NAMALWA (cell line): ENCODE data around the gene SLC22A3.
"Not testable (repeated sequence)": the region's sequence is repeated elsewhere in the genome, so short reads cannot be mapped to it uniquely, and the experiment has no call there.

Experiments
- DNase-seq: peaks from one replicate; pipeline ENCODE4 v3.0.0-alpha.2; 2015; ENCODE audit warnings: low spot score

SLC22A3 gene

GRCh38 chr6:160447350-160447749 is 99.2 kb downstream of the SLC22A3 start:
- no peak for DNase-seq

DNA sequence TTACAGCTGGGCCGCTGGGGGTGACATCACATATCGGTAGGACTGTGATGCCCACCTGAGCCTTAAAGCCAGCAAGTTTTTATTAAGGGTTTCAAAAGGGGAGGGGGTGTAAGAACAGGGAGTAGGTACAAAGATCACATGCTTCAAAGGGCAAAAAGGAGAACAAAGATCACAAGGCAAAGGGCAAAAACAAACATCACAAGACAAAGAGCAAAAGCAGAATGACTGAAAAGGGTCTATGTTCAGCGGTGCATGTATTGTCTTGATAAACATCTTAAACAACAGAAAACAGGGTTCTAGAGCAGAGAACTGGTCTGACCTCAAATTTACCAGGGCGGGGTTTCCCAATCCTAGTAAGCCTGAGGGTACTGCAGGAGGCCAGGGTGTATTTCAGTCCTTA is 101.6 kb downstream of the SLC22A3 start:
- not testable (repeated sequence) for DNase-seq

DNA sequence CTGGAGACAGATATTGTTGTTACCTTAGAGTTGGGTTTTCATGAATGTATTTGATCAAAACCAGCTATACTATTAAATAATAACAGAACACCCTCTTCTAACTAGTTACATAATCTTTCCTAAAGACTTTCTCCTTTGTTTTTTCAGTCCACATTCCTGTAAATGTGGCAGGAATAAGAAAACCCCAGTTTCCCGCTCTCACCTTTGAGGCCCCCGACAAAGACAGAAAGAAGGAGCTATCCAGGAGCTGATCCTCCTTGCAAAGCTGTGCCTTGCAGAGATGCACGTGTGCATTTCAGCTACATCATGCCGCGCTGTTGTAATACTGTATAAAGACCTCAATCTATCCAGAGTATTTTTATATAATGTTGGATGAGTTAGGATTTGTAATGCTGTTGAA is 102.7 kb downstream of the SLC22A3 start:
- DNase-seq: no peak

DNA sequence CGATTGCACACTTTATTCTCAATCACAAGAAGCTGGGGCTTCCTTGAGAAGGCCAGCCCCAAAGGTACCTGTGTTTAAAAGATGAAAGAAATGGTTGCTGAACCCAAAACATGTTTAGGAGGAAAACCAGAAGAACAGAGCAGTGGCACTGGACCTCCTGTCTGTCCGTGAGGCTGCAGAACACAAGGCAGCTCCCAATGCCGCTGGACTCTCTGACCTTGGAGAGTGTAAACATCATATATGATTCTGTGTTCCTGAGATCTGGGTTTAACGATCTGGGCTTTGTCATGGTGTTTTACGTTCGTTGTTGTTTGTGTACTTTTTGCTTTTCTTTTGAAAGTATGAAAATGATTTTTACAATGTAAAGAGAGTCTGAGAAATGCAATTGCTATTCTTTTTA is 106.1 kb downstream of the SLC22A3 start:
- DNase-seq: no peak

- no peak for DNase-seq
Observed at GRCh38 chr6:160455081-160455480, 106.9 kb downstream of the SLC22A3 start.

DNA sequence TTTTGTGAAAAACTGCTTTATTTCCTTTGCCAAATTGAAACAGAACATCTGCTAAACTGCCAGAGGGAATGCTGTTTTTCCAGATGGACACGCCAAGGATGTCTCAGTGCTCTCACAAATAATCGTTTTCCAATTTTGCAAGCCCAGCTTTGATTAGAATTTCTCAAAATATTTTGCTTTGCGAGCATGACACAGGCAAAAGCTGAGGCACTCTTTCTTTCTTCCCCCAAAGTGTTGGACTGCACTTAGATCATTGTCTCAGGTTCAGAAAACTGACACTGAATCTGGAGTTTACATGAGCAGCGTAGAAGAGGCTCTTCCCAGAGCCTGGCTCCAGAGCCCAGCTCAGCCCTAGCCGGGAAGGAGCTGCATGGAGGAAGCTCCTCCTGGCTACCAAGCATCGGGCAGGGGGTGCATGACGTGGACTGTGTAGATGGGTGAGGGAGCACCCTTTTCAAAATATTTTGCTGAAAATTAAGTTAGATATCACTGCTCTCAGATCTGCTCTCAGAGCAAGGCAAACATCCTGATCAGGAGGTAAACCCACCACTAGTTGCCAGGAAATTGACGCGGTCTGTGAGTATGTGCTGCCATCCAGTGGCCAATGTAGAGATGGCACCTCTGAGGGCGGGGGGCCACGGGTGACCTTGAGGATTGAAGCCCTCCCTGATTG is 107.5 kb downstream of the SLC22A3 start:
- DNase-seq: peak; percentile 72

DNA sequence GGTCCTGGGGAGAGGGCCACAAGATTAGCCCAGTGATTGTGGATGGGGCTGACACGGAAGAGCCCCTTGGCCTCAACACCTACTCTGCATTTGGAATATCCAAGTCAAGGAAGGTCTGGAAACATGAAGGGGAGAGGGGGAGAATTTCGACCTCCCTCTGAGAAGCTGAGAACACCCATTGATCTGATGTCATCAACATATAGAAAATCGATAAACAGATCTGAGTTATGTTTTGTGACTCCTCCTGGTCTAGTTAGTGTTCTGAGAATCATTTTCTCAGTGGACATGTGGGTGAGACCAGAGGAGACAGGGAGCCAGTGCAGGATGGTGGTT is 108.0 kb downstream of the SLC22A3 start:
- DNase-seq: no peak

DNA sequence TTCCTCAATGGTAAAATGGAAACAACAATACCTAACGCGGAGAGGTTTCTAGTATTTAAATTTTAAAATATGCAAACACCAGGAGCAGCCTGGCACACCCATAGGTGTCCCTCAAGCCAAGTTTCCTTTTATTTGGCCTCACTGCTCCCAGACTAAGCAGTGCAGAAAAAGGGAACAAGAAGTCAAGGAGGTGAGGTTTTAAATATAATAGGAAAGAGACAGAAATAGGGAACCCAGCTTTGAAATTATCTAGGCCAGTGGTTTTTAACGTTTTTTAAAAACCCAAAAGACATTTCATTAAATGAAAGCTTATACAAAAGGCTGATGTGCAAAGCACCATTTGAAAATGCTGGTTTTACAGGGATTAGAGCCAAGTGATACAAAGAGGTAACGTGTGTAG is 109.6 kb downstream of the SLC22A3 start:
- no peak for DNase-seq

DNA sequence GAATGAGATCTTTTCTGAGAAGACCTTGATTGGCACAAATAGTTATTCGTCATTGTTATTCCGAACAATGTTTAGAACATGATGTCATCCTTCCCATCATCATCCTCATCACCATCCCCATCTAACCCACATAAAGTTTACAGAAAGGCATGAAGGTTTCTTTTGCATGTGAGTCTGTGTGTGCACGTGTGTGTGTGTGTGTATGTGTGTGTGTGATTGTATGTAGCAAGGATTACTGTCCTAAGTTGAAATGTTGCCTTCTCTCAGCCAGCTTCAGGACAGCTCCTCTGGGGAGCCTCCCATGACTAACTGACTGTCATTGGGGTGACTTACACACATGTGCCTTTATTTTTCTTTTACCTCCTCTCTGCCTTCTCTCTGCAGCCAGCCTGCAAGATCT is 113.5 kb downstream of the SLC22A3 start:
- DNase-seq: no peak

GRCh38 chr6:160462116-160462515 is 113.9 kb downstream of the SLC22A3 start:
- DNase-seq: no peak

DNA sequence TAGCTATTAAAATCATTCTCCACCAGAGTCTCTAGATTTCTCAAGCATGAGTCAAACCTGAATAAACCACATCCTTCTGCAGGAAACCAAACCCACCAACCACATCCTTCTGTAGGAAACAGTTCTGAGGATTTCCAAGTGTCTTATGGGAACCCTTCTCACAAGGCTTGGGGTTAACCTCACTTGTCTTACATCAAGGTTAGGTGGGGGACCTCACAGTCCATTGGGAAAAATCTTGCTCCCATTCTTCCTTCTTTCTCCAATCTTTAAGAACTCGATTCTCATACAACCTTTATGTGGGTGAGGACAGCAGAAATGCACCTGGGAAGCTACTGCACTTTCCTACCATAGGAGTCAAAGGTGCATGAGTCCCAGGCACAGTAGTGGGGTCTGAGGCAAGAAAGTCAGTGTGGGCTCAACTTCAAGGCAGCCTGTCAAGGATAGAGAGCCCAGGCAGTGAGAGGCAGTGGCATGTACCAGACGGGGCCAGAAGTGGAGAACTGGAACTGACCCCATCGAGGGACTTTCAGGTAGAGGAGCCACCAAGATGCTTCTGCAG is 114.5 kb downstream of the SLC22A3 start:
- DNase-seq: no peak

- no peak for DNase-seq
Observed at GRCh38 chr6:160464744-160465143, 116.6 kb downstream of the SLC22A3 start.

DNA sequence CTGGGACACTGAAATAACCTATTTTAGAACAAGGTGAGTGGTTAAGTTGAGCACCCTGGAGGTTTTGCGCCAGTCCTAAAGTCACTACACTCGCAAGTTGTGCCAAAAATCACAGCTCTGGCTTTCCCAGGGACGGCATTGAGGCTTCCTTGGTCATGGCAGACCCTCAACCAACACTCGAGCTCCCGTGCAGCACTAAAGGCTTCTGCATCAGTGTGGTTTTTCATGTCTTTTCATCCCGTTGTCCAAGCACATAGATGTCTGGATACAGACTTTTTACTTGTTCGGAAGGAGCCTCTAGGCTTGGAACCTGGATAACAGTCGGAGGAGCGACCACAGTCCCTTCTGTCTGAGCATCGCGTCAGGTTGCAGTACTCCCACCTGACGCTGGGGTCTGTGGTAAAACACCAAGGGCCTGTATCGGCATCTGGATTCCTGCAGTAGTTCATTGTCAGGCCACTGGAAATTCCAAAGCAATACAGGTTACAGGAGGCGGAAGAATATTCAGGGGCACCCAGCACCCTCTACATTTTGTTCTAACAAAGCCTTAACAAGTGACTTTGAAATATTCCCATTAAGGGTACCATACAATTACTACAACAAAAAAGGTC is 119.2 kb downstream of the SLC22A3 start:
- not testable (repeated sequence) for DNase-seq

DNA sequence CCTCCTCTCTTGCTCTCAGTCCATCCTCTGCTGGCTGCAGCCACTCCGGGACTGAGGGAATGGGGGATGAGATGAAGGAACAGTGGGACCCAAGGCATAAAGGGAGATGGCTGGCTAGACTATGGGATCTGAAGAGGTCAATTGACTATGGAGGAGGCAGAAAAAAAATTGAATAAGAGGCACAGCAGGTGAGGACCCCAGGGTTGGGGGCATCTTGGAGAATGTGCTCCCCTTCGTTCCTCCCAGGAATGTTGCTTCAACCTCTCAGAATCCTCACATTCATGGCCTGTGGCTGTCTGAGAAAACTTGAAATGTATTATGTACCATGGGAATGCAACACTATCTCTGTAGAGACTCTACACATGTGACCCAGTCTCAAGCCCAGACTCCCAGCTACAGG is 121.0 kb downstream of the SLC22A3 start:
- DNase-seq: no peak

GRCh38 chr6:160476056-160476455 is 127.9 kb downstream of the SLC22A3 start:
- DNase-seq: not testable (repeated sequence)

- DNase-seq: not testable (repeated sequence)
Observed at GRCh38 chr6:160477072-160477471, 128.9 kb downstream of the SLC22A3 start.

- DNase-seq: no peak
Observed at GRCh38 chr6:160477901-160478300, 129.7 kb downstream of the SLC22A3 start.

DNA sequence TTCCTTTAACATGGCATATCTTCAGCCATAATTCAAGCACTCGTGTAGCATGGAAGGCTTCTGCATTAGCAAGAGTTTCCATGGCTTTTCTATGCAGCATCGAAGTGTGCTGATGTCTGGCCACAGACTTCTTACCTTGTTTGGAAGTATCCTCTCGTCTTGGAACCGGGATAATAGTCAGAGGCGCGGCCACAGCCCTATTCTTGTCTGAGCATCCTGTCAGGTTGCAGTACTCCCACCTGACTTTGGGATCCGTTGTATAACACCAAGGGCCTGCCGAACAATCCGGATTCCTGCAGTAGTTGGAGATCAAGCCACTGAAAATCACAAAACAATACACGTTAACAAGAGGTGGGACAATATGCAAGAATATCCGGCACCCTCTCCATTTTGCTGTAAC is 138.9 kb downstream of the SLC22A3 start:
- DNase-seq: no peak

DNA sequence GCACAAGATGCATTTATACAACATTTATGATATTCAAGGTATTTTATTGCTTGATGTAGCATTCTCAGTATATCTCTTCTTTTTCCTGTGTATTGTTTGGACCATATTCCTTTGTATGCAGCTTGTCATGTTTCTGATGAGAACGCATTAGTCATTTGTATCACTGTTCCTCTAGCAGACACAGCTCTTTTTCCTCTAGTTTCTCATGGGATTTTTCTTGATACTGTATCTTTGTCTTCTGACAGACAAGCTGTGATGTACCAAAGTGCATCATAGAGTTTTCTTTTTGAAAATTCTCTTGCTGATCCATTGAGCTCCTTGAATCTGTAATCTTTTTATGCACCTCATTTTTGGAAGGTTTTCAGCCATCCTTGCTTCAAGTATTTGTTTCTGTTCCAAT is 140.9 kb downstream of the SLC22A3 start:
- no peak for DNase-seq

DNA sequence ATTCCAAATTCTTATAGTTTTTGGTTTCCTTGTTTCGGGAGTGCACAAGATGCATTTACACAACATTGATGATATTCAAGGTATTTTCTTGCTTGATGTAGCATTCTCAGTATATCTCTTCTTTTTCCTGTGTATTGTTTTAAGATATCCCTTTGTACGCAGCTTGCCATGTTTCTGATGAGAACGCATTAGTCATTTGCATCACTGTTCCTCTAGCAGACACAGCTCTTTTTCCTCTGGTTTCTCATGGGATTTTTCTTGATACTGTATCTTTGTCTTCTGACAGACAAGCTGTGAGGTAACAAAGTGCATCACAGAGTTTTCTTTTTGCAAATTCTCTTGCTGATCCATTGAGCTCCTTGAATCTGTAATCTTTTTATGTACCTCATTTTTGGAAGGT is 146.4 kb downstream of the SLC22A3 start:
- no peak for DNase-seq

DNA sequence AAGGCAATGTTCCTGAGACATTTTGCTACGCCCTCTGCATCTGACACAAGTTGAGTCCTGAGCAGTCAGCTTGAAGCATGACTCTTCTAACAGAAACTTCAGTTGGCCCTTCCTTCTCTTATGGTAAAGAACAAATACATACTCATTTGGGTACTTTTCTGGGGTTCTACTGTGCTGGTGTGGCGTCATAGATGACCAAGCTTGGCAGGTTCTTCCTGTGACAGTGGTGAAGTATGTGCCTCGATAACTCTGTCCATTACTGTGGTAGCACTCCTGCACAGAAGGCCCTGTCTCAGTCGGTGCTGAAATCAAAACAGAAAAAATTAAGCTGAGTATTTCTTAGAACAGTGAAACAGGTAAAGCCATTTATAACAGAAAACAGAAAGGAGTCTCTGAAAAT is 152.5 kb downstream of the SLC22A3 start:
- no peak for DNase-seq
